GM18511 (cell line): ENCODE data around the gene C11orf24.

Experiments
- ATAC-seq: cut with Tn5 transposase; IDR thresholded peaks from one replicate; pipeline ENCODE4 v1.9.1; 2021; ENCODE audit warnings: mild to moderate bottlenecking, moderate library complexity; ENCODE audit not compliant: unreplicated experiment

C11orf24 gene

DNA sequence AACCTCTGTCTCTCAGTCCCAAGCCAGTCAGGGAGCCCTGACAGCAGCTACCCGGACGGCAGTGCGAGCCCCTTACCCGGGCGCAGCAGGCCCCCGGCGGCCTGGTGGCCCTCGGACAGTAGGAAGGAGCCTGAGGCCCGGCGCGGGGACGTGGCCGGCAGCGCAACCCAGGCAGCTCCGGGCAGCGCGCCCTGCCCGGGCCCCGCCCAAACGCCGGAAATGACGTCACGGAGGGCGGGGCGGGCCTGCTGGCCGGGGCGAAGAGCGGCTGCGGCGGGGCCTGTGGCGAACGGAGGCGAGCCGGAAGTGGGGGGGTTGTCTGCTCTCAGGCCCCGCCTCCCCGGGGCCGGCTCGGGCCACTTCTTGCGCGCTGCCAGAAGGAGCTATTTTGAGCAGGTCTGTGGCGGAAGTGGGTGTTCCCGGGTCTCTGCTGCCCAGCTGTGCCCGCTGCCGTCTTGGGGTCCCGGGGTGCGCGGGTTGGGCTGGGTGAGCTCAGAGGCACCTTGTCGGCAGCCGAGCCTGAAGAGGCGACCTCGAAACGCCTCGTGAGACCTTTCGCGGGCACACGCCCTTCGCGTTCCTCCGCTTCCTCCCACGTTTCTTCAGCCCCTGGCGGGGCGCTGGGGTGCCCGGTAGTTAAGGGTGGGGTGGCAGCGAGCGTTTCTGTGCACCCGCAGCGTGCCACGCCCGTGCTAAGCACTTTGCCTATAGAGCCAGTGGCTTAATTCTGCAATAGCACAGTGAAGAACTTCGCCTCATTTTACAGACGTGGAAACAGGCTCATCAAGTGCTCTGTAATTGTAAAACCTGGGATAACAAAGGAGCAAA, at the start of gene C11orf24:
Gene C11orf24 (minus strand): TSS at position 193 of the 828 bp plus-strand sequence. CDS start 8,206 bp downstream, outside the sequence.
- peak; percentile 73 for ATAC-seq

DNA sequence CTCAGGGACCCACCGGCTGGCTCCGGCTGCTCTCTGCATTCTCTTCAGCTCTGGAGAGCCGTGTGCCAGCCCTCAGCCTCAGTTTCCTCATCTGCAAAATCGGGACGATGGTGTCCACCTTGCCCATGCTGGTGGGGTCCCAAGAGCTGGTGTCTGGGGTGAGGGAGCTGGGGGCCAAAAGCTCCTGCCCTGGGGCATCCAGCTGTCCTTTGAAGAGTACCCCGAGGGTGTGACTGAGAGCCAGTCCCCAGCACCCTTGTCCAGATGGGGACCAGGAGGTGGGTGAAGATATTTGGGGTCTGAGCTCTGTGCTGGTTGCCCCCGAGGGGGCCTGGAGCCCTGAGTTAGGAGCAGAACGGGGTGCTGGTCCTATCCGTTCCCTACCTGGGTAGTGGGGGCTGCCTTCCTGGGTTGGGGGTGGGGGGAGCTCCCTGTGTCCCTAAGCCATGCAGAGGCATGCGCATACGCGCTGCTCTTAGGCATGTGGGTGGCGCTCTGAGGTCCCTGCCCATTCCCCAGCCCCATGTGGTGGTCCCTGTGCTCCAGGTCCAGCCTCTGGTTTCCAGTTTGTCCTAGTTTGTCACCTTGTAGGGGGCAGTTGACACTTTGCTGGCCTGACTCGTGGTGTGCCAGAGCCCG, 45.5 kb upstream of the C11orf24 start:
- ATAC-seq, result no peak

DNA sequence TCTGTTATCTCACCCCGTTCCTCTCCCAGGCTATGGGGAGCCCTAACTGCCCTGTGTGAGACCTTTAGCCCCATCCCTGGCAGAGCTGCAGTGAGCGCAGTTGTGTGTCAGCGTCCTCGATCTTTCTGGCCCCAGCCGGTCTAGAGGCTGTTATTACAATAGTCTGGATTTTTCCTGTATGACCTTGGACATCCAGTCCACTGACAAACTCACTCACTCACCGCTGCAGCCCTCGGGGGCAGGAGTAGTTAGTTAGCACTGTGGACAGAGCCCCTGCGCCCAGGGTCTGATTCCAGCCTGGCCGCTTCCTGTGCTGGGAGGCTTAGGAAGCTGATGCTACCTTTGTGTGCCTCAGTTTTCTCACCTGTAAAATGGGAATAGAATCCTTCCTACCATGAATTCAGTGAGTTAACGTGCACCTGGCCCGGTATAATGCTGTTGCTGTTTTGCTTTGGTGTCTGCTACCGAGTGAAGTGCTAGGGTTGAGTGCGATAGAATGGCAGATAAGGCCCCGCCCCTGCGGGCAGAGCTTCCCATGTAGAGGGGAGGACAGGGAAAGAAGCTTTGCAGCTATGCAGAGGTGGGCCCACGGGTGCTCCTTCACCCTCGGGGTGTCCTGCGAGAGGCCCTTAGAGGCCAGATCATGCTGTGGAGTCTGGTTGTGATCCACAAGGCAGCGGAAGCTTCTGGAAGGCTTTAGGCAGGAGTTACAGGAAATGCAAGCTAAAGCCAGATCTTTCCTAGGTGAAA, 43.6 kb upstream of the C11orf24 start:
- ATAC-seq, result no peak

DNA sequence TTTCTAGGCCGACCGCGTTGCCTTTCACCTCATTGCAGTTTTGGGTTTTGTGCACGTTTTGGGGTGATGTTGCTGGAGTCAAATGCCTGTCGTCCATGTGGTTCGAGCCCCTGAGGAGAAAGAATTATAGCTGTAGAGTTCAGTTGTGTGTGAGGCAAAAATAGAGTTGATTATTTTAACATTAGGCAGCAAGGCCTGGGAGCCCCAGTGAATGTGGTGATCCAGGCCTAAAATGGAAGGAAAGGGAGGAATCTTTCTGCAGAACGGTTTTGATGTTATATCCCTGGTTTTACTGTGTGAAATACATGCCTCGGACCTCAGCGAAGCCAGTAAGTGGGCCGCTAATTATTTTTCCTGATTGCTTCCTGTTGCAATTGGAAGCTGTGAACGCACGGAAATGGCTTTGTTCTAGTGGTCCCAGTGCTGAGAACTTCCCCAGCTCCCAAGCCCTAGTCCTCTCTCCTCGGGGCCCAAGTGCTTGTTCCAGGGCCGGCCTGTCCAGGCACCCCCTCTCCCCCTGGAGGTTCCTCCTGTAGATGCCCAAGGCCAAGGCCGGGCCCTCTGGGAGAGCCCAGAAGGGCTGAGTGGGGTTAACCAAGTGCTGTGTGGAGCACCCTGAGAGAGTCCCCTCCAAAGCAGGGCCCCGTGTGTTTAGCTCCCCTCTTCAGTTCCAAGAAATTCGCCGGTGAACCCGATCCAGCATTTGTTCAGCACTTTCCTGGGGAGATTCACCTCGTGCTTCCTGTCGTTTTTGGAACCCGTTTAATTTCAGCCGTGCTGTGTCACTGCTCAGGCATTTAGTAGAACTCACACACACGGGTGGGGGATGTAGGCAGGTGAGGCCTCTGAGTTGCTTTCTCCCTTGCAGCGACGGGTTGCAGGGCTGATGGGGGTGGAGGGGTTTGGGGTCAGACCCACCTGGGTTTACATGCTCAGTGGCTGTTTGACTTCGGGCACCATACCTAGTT, 42.7 kb upstream of the C11orf24 start:
- ATAC-seq, result no peak

DNA sequence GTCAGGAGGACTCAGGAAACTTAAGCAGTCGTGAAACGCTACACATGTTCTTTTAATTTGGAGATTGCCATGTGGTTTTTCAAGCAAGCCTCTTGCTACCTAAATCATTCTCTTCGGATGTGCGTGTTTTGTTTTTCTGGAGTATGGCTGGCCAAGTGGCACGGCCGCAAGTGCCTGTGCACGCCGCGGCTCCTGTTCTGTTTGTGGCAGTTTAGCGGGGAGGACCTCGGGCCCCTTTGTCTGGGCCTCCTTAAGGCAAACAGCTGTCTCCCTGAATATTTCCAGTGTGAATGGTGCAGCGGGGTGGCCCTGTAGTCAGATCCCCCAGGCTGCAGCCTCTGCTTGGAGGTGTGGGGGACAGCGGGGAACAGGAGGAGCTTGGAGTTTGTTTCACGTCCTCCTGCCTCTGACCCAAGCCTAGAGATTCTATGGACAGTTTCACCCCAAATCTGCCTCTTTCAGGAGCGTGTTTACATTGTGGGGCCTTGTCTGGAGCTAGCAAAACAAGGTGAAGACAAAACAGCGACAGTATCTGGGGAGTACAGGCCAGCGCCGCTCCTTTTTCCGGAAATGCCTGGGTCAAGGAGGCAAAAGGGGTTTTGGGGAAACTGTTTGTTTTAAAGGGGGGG, 41.9 kb upstream of the C11orf24 start:
- ATAC-seq, result no peak

DNA sequence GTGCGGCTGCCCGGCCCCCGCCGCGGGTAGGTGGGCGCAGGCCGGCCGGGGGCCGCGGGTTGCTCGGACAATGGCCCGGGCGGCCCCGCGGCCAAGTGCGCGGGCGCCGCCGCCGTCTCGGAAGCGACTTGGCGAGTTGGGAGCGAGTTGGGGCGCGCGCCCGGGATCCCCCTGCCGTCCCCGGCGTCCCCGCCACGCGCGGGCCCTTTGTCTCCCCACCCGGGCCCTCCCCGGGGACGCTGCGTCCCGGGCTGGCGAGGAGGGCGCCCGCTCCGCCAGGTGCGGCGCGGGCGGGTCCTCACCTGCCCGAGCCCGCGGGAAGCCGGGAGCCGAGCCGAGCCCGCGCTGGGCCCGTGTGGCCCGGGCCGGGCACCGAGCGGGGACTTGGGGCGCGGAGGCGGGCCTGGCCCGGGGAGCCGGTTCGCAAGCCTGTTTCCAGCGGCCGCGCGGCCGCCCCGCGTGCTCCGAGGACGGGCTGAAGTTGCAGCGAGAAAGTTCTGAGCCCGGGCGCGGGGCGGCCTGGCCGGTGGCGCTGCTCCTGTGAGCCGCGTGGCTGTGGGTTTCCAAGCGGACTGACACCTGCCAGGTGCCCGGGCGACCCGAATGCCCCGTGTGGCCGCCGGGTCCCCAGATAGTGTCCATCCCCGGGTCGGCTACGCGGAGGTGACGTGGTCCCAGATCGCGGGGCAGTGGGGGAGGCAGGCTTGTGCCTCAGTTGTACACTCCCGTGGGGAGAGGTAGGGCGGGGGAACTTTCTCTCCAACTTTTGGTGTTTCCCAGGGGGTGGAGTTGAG, 41.2 kb upstream of the C11orf24 start:
- ATAC-seq, result peak; percentile 51

DNA sequence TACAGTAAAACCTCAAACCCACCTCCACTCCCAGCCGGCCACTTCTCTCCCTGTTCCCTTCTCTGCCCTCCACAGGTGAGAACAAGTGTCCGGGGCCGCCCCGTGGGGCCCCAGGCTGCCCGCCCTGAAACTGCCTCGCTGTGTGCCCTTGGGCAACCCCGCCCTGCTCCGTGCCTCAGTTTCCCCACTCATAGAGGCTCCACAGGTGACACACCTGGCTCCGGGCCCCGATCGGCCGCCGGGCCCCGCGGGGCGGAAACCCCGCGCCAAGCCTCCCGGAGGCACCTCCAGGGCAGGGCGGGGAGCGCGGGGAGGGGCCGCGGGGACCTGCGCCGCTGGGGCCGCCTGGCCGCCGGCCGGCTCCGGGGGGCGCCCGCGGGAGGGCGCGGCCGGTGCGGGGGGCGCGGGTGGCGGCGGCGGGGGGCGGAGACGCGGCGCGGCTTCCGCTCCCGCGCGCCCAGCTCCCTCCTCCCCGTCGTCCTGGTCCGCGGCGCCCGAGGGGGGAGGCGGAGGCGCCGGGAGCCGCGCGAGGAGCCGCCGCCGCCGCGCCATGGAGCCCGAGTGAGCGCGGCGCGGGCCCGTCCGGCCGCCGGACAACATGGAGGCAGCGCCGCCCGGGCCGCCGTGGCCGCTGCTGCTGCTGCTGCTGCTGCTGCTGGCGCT, 40.5 kb upstream of the C11orf24 start, which contains the start of gene LRP5:
Gene LRP5 (plus strand): TSS at position 475 of the 663 bp plus-strand sequence. CDS start 124 bp downstream, at position 599.
- ATAC-seq, result peak; percentile 46

DNA sequence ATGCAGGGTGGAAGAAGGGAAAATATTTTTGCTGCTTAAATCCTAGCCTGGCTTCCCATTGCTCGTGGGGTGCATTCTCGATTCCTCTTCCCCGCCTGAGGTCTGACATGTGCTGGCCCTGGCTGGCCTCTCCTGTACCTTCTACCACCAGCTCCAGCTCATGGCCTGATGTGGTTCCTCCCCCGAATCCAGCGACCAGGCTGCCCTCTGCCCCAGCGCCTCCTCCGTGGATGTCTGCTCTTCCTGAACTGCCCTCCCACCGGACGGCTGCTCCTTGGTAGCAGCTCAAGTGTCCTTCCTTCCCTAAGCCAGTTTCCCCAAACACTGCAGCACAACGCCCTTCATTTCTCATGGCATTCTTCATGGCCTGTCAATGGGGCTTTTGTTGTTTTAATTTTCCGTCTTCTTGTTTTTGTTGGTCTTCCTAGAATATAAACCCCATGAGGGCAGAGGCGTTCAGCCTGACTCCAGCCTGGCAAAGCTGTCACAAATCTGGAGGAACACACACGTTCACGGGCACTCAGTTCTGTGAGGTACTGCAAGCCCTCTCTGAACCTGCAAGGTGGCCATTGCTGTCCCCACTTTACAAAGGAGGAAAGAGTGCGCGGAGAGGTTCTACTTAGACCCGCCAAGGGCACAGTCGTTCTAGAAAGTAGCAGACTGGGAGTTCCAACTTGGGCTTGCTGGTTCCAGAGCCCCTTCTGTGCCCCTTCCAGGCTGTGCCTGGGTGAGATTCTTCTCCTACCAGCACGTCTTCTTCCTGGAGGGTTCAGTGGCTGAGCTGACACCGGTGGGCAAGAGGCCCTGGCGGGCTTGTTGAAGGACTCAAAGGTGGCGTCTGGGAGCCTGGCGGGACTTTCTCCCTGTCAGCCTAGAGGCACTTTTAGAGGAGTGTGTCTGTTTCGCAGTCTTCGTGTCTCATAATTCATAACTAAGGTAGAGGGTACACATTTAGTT, 39.7 kb upstream of the C11orf24 start:
- ATAC-seq, result no peak

DNA sequence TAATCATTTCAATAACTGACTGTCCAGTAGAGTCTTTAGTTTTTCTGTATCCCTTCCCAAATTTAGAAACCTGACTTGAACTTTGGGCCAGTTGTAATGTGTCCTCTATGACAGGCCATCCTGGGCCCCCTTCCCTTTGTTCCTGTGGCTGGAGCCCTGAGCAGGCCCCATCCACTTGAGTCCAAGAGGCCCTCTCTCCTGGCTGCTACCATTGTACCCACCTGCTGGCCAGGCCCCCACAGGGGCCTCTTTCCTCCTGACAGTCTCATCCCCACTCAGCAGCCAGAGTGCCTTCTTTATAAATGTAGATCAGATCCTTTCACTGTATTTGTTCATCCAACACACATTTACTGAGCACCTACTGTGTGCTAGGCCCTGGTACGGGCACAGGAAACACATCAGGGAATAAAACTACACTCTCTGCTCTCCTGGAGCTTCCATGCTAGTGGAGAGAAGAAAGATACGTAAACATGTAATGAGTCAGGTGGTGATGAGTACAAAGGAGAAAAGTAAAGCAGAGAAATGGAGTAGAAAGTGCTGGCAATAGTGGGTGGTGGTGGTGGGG, 37.9 kb upstream of the C11orf24 start:
- no peak for ATAC-seq

DNA sequence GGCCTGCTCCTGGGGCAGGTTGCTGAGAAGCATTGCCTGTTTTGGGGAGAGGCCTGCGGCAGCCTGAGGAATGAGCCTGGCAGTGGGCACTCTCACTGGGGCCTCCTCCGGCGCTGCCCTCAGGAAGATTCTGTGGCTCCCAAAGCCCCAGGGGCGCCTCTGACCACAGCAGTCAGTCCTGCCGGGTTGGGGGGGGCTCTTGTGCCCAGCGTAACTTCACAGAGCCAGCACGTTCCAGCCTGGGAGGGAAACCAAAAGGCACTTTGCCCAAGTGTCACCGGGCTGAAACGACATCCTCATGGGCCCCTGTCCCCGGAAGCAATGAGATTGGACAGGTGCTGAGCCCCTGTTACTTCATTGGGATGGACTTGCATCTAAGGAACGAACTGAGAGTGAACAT, 36.3 kb upstream of the C11orf24 start:
- ATAC-seq, result no peak

DNA sequence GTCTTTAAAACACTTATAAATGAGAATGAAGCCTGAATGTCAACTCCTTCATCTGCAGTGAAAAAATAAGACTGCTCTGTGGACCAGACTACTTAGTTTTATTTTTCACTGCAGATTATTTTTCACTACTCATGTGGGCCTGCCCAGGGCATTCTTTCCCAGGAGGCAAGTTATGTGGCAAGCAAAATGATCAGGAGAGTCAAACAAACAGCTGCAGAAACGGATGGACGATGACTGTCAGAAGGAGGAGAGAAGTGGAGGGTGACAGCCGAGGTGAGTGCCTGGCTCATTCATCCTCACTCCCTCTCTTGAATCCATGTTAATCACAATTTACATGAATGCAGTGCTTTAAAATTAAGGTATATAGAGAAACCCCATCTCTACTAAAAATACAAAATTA, 34.9 kb upstream of the C11orf24 start:
- ATAC-seq, result no peak

DNA sequence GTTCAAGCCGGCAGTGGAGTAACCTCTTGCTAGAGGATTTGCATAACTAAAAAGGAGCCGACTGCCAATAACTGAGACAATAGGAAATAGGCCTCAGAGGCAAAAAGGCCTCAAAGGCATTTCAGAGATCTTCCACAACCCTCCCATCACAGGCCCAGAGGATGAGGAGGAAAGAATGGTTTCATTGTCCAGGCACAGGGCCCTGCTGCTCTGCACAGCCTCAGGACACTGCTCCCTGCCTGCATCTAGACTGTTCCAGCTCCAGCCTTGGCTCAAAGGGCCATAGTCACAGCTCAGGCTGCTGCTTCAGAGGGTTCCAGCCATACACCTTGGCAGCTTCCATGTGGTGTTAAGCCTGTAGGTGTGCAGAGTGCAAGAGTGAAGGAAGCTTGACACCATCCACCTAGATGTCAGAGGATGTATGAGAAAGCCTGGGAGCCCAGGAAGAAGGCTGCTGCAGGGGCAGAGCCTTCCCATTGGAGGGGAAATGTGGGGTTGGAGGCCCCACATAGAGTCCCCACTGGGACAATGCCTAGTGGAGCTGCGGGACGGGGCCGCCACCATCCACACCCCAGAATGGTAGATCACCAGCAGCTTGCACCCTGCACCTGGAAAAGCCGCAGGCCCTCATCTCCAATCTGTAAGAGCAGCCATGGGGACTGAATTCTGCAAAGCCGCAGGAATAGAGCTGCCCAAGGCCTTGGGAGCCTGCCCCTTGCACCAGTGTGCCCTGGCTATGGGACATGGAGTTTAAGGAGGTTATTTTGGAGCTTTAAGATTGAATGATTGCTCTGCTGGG, 32.4 kb upstream of the C11orf24 start:
- no peak for ATAC-seq

DNA sequence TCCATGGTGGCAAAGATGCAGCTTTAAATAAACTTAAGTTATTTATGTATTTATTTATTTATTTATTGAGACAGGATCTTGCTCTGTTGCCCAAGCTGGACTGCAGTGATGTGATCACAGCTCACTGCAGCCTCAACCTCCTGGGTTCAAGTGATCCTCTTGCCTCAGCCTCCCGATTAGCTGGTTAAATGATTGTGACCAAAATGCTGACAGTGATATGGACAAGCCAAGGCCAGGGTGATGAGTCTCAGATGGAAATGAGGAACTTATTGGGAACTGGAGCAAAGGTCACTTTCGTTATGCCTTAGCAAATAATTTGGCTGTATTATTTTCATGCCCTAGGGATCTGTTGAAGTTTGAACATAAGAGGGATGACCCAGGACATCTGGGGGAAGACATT, 31.3 kb upstream of the C11orf24 start:
- ATAC-seq, result no peak

DNA sequence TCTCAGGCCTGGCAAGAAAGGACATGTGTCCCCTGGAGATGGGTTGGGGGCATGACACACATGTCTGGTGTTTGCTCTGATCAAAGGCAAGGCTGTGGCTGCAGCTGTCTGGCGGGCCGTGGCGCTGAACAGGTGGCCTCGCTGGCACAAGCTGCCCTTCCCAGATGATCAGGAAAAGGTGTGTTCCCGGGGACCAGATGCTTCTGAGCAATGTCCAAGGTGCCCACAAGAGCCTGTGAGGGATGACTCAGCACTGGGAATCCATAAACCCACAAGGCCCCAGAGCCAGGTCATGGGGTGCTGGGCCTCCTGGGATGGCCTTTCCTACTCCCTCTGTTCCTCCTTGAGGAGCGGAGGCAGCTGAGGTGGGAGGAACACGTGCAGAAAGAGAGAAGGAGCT, 30.9 kb upstream of the C11orf24 start:
- no peak for ATAC-seq

DNA sequence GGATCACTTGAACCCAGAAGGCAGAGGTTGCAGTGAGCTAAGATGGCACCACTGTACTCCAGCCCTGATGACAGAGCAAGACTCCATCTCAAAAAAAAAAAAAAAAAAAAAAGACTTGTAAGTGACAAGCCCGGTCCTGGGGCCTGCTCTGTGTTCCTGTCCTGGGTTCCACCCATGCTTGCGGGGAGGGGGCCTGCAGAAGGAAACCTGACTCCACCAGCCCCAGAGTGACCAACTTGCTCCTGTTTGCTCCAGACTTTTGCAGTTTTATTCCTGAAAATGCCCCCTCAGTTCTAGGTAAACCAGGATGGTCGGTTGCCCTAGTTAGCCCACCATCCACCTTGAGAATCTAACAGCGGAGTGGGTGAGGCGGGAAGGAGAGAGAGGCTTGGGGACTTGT, 30.5 kb upstream of the C11orf24 start:
- ATAC-seq, result no peak

DNA sequence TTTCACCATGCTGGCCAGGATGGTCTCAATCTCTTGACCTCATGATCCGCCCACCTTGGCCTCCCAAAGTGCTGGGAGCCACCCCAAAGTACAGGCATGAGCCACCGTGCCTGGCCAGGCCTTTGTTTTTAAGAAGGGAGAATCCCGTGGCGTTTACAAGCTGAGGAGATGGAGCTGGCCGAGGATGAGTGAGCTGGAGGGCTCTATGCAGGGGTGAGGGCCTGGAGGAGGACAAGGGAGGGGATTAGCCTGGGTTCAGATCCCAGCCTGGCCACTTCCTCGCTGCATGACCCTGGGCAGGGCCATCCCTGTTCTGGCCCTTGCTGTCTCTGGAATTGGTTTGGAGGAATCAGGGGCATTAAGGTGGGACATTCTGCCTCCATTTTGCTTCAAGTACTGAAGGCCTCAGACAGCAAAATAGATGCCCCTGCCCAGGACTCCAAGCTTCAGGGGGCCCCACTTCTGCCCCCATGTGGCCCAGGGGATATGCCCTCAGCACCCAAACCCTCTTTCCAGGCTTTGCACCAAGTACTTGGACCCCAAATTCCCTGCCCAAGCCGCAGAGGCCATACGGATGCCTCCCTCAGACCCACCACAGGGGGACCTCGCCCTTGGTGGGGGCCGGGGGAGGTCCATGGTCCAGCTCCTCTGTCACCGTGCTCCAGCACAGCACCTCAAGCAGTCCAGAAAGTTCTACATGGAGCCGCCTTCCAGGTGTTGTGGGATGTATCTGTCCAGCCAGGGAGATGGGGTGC, 28.5 kb upstream of the C11orf24 start:
- ATAC-seq, result no peak
